ENCODE measurements around the gene WIPI1.

WIPI1 gene

GRCh38 chr17:68399638-68400403 lies 57.5 kb downstream of the WIPI1 start:
- Histone ChIP-seq H3K4me3 (ENCODE audit: low read depth in 1 of 2, low read length in 2 of 2) (no peak overlapping the region), H3K9me3 (ENCODE audit: control insufficient read depth in 1 of 2, low read length in 2 of 2) (peaks cover 3% of the 10 kb centered on the region in 2 donors), H3K27me3 (ENCODE audit: control insufficient read depth in 1 of 2, insufficient read depth in 2 of 2, low read length in 2 of 2) (no peaks in the 10 kb centered on the region), H3K36me3 (ENCODE audit: control insufficient read depth in 1 of 2, insufficient read depth in 2 of 2, low read length in 2 of 2) (no peaks in the 10 kb centered on the region), H3K4me1 (ENCODE audit: control insufficient read depth in 1 of 2, insufficient read depth in 2 of 2, low read length in 2 of 2) (peaks cover 6 to 8% of the 10 kb centered on the region in 2 donors), H3K27ac (ENCODE audit: low read depth, low read length) (no peak overlapping the region), H3K9ac (ENCODE audit: low read depth in 1 of 2, low read length in 2 of 2) (no peak overlapping the region)

- no peaks in the 10 kb centered on the region for H3K27me3 ChIP-seq (ENCODE audit: control insufficient read depth in 1 of 2, insufficient read depth in 2 of 2, low read length in 2 of 2)
- no peaks in the 10 kb centered on the region for H3K36me3 ChIP-seq (ENCODE audit: control insufficient read depth in 1 of 2, insufficient read depth in 2 of 2, low read length in 2 of 2)
- no peak overlapping the region for H3K27ac ChIP-seq (ENCODE audit: low read depth, low read length)
- peaks cover 6 to 8% of the 10 kb centered on the region in 2 donors for H3K4me1 ChIP-seq (ENCODE audit: control insufficient read depth in 1 of 2, insufficient read depth in 2 of 2, low read length in 2 of 2)
- H3K4me3 ChIP-seq (ENCODE audit: low read depth in 1 of 2, low read length in 2 of 2): no peak overlapping the region
- H3K9me3 ChIP-seq (ENCODE audit: control insufficient read depth in 1 of 2, low read length in 2 of 2): peaks cover 3 to 6% of the 10 kb centered on the region in 2 donors
- no peak overlapping the region for H3K9ac ChIP-seq (ENCODE audit: low read depth in 1 of 2, low read length in 2 of 2)
These were observed 58.3 kb downstream of the WIPI1 start for GRCh38 chr17:68398691-68399637.

- peaks cover 6 to 8% of the 10 kb centered on the region in 2 donors for H3K4me1 ChIP-seq (ENCODE audit: control insufficient read depth in 1 of 2, insufficient read depth in 2 of 2, low read length in 2 of 2)
- peaks cover 3 to 6% of the 10 kb centered on the region in 2 donors for H3K9me3 ChIP-seq (ENCODE audit: control insufficient read depth in 1 of 2, low read length in 2 of 2)
- no peaks in the 10 kb centered on the region for H3K36me3 ChIP-seq (ENCODE audit: control insufficient read depth in 1 of 2, insufficient read depth in 2 of 2, low read length in 2 of 2)
- H3K27ac ChIP-seq (ENCODE audit: low read depth, low read length): no peak overlapping the region
- H3K4me3 ChIP-seq (ENCODE audit: low read depth in 1 of 2, low read length in 2 of 2): no peak overlapping the region
- H3K9ac ChIP-seq (ENCODE audit: low read depth in 1 of 2, low read length in 2 of 2): no peak overlapping the region
- H3K27me3 ChIP-seq (ENCODE audit: control insufficient read depth in 1 of 2, insufficient read depth in 2 of 2, low read length in 2 of 2): no peaks in the 10 kb centered on the region
These were observed 60.2 kb downstream of the WIPI1 start for GRCh38 chr17:68397108-68397536.

GRCh38 chr17:68396226-68397107 lies 60.8 kb downstream of the WIPI1 start:
- H3K27ac ChIP-seq (ENCODE audit: low read depth, low read length): no peak overlapping the region
- peaks cover 8 to 10% of the 10 kb centered on the region in 2 donors for H3K4me1 ChIP-seq (ENCODE audit: control insufficient read depth in 1 of 2, insufficient read depth in 2 of 2, low read length in 2 of 2)
- peaks cover 3 to 6% of the 10 kb centered on the region in 2 donors for H3K9me3 ChIP-seq (ENCODE audit: control insufficient read depth in 1 of 2, low read length in 2 of 2)
- no peaks in the 10 kb centered on the region for H3K27me3 ChIP-seq (ENCODE audit: control insufficient read depth in 1 of 2, insufficient read depth in 2 of 2, low read length in 2 of 2)
- no peaks in the 10 kb centered on the region for H3K36me3 ChIP-seq (ENCODE audit: control insufficient read depth in 1 of 2, insufficient read depth in 2 of 2, low read length in 2 of 2)
- no peak overlapping the region for H3K9ac ChIP-seq (ENCODE audit: low read depth in 1 of 2, low read length in 2 of 2)
- H3K4me3 ChIP-seq (ENCODE audit: low read depth in 1 of 2, low read length in 2 of 2): no peak overlapping the region

GRCh38 chr17:68394608-68395331 lies 62.5 kb downstream of the WIPI1 start:
- Histone ChIP-seq H3K9ac (ENCODE audit: low read depth in 1 of 2, low read length in 2 of 2) (no peak overlapping the region), H3K27ac (ENCODE audit: low read depth, low read length) (no peak overlapping the region), H3K9me3 (ENCODE audit: control insufficient read depth in 1 of 2, low read length in 2 of 2) (peaks cover 3 to 6% of the 10 kb centered on the region in 2 donors), H3K4me3 (ENCODE audit: low read depth in 1 of 2, low read length in 2 of 2) (no peak overlapping the region), H3K36me3 (ENCODE audit: control insufficient read depth in 1 of 2, insufficient read depth in 2 of 2, low read length in 2 of 2) (no peaks in the 10 kb centered on the region), H3K27me3 (ENCODE audit: control insufficient read depth in 1 of 2, insufficient read depth in 2 of 2, low read length in 2 of 2) (no peaks in the 10 kb centered on the region), H3K4me1 (ENCODE audit: control insufficient read depth in 1 of 2, insufficient read depth in 2 of 2, low read length in 2 of 2) (peaks cover 8 to 10% of the 10 kb centered on the region in 2 donors)

GRCh38 chr17:68391561-68392268 lies 65.6 kb downstream of the WIPI1 start:
- Histone ChIP-seq H3K27ac (ENCODE audit: low read depth, low read length) (no peak overlapping the region), H3K9me3 (ENCODE audit: control insufficient read depth in 1 of 2, low read length in 2 of 2) (peaks cover 3 to 6% of the 10 kb centered on the region in 2 donors), H3K4me3 (ENCODE audit: low read depth in 1 of 2, low read length in 2 of 2) (no peak overlapping the region), H3K36me3 (ENCODE audit: control insufficient read depth in 1 of 2, insufficient read depth in 2 of 2, low read length in 2 of 2) (no peaks in the 10 kb centered on the region), H3K27me3 (ENCODE audit: control insufficient read depth in 1 of 2, insufficient read depth in 2 of 2, low read length in 2 of 2) (no peaks in the 10 kb centered on the region), H3K4me1 (ENCODE audit: control insufficient read depth in 1 of 2, insufficient read depth in 2 of 2, low read length in 2 of 2) (peaks cover 0 to 4% of the 10 kb centered on the region in 2 donors), H3K9ac (ENCODE audit: low read depth in 1 of 2, low read length in 2 of 2) (no peak overlapping the region)

GRCh38 chr17:68390888-68391545 lies 66.3 kb downstream of the WIPI1 start:
- Histone ChIP-seq H3K9ac (ENCODE audit: low read depth in 1 of 2, low read length in 2 of 2) (no peak overlapping the region), H3K27ac (ENCODE audit: low read depth, low read length) (no peak overlapping the region), H3K4me1 (ENCODE audit: control insufficient read depth in 1 of 2, insufficient read depth in 2 of 2, low read length in 2 of 2) (peaks cover 0 to 4% of the 10 kb centered on the region in 2 donors), H3K36me3 (ENCODE audit: control insufficient read depth in 1 of 2, insufficient read depth in 2 of 2, low read length in 2 of 2) (no peaks in the 10 kb centered on the region), H3K9me3 (ENCODE audit: control insufficient read depth in 1 of 2, low read length in 2 of 2) (peaks cover 3 to 6% of the 10 kb centered on the region in 2 donors), H3K4me3 (ENCODE audit: low read depth in 1 of 2, low read length in 2 of 2) (no peak overlapping the region), H3K27me3 (ENCODE audit: control insufficient read depth in 1 of 2, insufficient read depth in 2 of 2, low read length in 2 of 2) (no peaks in the 10 kb centered on the region)

- Histone ChIP-seq H3K9ac (ENCODE audit: low read depth in 1 of 2, low read length in 2 of 2) (no peak overlapping the region), H3K27me3 (ENCODE audit: control insufficient read depth in 1 of 2, insufficient read depth in 2 of 2, low read length in 2 of 2) (no peaks in the 10 kb centered on the region), H3K4me1 (ENCODE audit: control insufficient read depth in 1 of 2, insufficient read depth in 2 of 2, low read length in 2 of 2) (peaks cover 2 to 4% of the 10 kb centered on the region in 2 donors), H3K9me3 (ENCODE audit: control insufficient read depth in 1 of 2, low read length in 2 of 2) (no peaks in the 10 kb centered on the region), H3K36me3 (ENCODE audit: control insufficient read depth in 1 of 2, insufficient read depth in 2 of 2, low read length in 2 of 2) (no peaks in the 10 kb centered on the region), H3K27ac (ENCODE audit: low read depth, low read length) (no peak overlapping the region), H3K4me3 (ENCODE audit: low read depth in 1 of 2, low read length in 2 of 2) (no peak overlapping the region)
These were observed 68.3 kb downstream of the WIPI1 start for GRCh38 chr17:68389041-68389440.
